Measurements from ENCODE around the gene TEF. TPM values are rescaled to one million over a fixed set of nuclear protein-coding genes. Genes with fewer than 3 reads are reported as not detected.
A peak's percentile ranks its signal among the peaks of the same experiment; 100 is the strongest.

TEF gene
- total RNA-seq, 4 donors from 2014 or later, result 11.6 to 25.5 (median 18.1) TPM

- TF ChIP-seq CTCF (IDR thresholded peaks at IDR 0.05), result no peak
- no peak for DNase-seq (ENCODE audit: low spot score)
- ATAC-seq (ENCODE audit: low FRiP score), result peak; percentile 81
Measured at GRCh38 chr22:41380993-41381328, 781 bp upstream of the TEF start.

- DNase-seq (ENCODE audit: low spot score) (no peak), ATAC-seq (ENCODE audit: low FRiP score) (peak; percentile 42)
- no peak for TF ChIP-seq CTCF (IDR thresholded peaks at IDR 0.05)
Measured at GRCh38 chr22:41382098-41382578, 396 bp downstream of the TEF start.

GRCh38 chr22:41382610-41383009 lies 868 bp downstream of the TEF start:
- no peak for TF ChIP-seq CTCF (IDR thresholded peaks at IDR 0.05)
- ATAC-seq (ENCODE audit: low FRiP score) (no peak), DNase-seq (ENCODE audit: low spot score) (no peak)

- no peak for TF ChIP-seq CTCF (IDR thresholded peaks at IDR 0.05)
- ATAC-seq (ENCODE audit: low FRiP score) (no peak), DNase-seq (ENCODE audit: low spot score) (no peak)
Measured at GRCh38 chr22:41383085-41383484, 1.3 kb downstream of the TEF start.

- no peak for TF ChIP-seq CTCF (IDR thresholded peaks at IDR 0.05)
- ATAC-seq (ENCODE audit: low FRiP score) (no peak), DNase-seq (ENCODE audit: low spot score) (no peak)
Measured at GRCh38 chr22:41384128-41384527, 2.4 kb downstream of the TEF start.

- TF ChIP-seq CTCF (IDR thresholded peaks at IDR 0.05), result no peak
- DNase-seq (ENCODE audit: low spot score) (no peak), ATAC-seq (ENCODE audit: low FRiP score) (no peak)
Measured at GRCh38 chr22:41387341-41387740, 5.6 kb downstream of the TEF start.

- ATAC-seq (ENCODE audit: low FRiP score) (no peak), DNase-seq (ENCODE audit: low spot score) (no peak)
- no peak for TF ChIP-seq CTCF (IDR thresholded peaks at IDR 0.05)
Measured at GRCh38 chr22:41394012-41394356, 12.2 kb downstream of the TEF start.

Data from omental fat pad (tissue), 4 donors.